ENCODE data around the gene TEAD4. TPM values are rescaled to one million over a fixed set of nuclear protein-coding genes. Genes with fewer than 3 reads are reported as not detected.
A peak's percentile ranks its signal among the peaks of the same experiment; 100 is the strongest.

TEAD4 gene
- total and polyA plus RNA-seq, 2 donors (not counting 1 experiment from before 2014, with no cell fraction given), result not detected

DNA sequence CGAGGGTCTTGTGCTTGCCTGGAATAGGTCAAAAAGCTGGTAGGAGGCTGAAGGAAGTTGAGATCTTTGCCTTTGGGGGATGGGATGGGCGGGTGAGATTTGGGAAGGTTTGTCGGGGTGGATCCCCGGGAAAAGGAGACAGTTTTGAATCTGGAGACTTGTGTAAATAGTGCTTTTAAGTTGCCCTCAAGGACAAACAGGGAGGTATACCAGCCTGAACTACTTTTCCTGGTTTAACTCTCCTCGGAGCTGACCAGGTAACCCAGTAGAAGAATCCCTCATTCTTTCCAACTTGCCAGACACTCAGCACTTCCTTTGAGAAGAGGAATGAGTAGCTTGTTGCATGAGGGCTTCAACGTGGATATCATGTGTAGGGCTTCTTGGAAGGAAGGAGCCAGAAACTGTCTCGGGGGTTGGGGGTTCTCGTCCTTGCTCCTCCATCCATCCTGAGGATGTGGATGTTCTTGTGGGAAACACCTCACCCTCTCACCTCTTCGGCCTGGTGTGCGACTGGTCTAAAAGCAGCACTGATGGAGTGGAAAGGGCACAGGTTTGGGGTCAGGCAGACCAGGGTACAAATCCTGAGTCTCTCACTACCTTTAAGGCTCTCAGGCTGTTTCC is 1.9 kb downstream of the TEAD4 start:
- H3K27ac ChIP-seq (ENCODE audit: low read length in 2 of 2), result no peak overlapping the region
- ChIA-PET POLR2A (no interaction called here), CTCF (no interaction called here)
- no peaks in the 10 kb centered on the region for H3K9me3 Mint-ChIP-seq (ENCODE audit: insufficient read depth)
- intact Hi-C loops (cut with micrococcal nuclease), result no loop called here
- H4K20me1 ChIP-seq (ENCODE audit: control insufficient read depth, insufficient read depth, low read length, poor library complexity, severe bottlenecking), result no peaks in the 10 kb centered on the region
- H3K4me1 ChIP-seq (ENCODE audit: control insufficient read depth in 2 of 2, insufficient read depth in 2 of 2, low read length in 2 of 2), result peaks cover 8 to 10% of the 10 kb centered on the region in 2 donors
- peaks cover 0 to 52% (median 15%) of the 10 kb centered on the region in 4 experiments for H3K27me3 ChIP-seq (replicated peaks in 1 of 4; ENCODE audit: control extremely low read depth in 1 of 4, control insufficient read depth in 3 of 4, insufficient read depth in 4 of 4, low read length in 3 of 4)
- H3K4me2 ChIP-seq (replicated peaks; ENCODE audit: low read depth, low read length, poor library complexity, severe bottlenecking), result no peak overlapping the region
- 31% methylated on average over 4 of the region's 10 CpGs for WGBS (ENCODE audit: insufficient coverage)
- H3K27me3 Mint-ChIP-seq, result peaks cover 55% of the 10 kb centered on the region
- no peak overlapping the region for H3K4me3 ChIP-seq (ENCODE audit: control extremely low read depth in 1 of 5, extremely low read depth in 1 of 5, insufficient read depth in 1 of 5, low read depth in 2 of 5, low read length in 4 of 5)
- H3K9ac ChIP-seq (ENCODE audit: low read length), result no peak overlapping the region
- H3K79me2 ChIP-seq (ENCODE audit: control insufficient read depth, insufficient read depth, low read length), result no peaks in the 10 kb centered on the region
- ATAC-seq (ENCODE audit: low read depth) (no peak), DNase-seq (no peak)
- H3K9me3 ChIP-seq (ENCODE audit: control extremely low read depth in 1 of 3, control insufficient read depth in 2 of 3, insufficient read depth in 1 of 3, low read length in 2 of 3), result no peaks in the 10 kb centered on the region
- no peak for TF ChIP-seq EZH2 (IDR thresholded peaks at IDR 0.05; ENCODE audit: borderline replicate concordance, insufficient read depth, low read depth, low read length, poor library complexity, severe bottlenecking)
- TF ChIP-seq, protein P1, sequence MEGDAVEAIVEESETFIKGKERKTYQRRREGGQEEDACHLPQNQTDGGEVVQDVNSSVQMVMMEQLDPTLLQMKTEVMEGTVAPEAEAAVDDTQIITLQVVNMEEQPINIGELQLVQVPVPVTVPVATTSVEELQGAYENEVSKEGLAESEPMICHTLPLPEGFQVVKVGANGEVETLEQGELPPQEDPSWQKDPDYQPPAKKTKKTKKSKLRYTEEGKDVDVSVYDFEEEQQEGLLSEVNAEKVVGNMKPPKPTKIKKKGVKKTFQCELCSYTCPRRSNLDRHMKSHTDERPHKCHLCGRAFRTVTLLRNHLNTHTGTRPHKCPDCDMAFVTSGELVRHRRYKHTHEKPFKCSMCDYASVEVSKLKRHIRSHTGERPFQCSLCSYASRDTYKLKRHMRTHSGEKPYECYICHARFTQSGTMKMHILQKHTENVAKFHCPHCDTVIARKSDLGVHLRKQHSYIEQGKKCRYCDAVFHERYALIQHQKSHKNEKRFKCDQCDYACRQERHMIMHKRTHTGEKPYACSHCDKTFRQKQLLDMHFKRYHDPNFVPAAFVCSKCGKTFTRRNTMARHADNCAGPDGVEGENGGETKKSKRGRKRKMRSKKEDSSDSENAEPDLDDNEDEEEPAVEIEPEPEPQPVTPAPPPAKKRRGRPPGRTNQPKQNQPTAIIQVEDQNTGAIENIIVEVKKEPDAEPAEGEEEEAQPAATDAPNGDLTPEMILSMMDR (IDR thresholded peaks at IDR 0.05), result no peak
- H3K4me3 Mint-ChIP-seq, result peak overlapping the region; percentile 73
- no peak overlapping the region for H3K27ac Mint-ChIP-seq
- no peak overlapping the region for H2AFZ ChIP-seq (ENCODE audit: insufficient read depth, low read depth, low read length, poor library complexity, severe bottlenecking)
- H3K36me3 ChIP-seq (replicated peaks in 1 of 2; ENCODE audit: control extremely low read depth in 1 of 2, control insufficient read depth in 1 of 2, extremely low read depth in 1 of 2, insufficient read depth in 2 of 2, low read length in 1 of 2), result no peaks in the 10 kb centered on the region
- H3K4me1 Mint-ChIP-seq, result peaks cover 23% of the 10 kb centered on the region

DNA sequence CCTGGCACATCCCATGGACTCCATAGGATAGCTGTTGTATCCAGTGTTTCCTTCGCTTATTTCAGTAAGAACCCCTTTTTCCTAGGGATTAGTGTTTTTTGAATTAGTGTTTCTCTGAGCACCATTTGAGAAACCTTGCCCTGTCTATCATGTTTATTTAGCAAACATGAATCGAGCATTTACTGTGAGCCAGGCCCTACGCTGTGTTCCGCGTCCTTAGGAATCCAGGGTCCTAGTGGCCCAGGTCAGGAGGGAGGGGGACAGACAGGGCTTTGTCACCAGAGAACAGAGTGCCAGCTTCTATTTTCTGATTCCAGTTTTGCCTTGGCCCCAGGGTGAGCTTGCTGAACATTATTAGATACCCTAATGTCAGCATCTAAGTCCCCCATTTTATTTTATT is 2.5 kb downstream of the TEAD4 start:
- CTCF ChIA-PET, result no interaction called here
- intact Hi-C loops (cut with micrococcal nuclease), result no loop called here
- Histone ChIP-seq H4K20me1 (ENCODE audit: control insufficient read depth, insufficient read depth, low read length, poor library complexity, severe bottlenecking) (no peaks in the 10 kb centered on the region), H2AFZ (ENCODE audit: insufficient read depth, low read depth, low read length, poor library complexity, severe bottlenecking) (no peak overlapping the region), H3K9me3 (ENCODE audit: control extremely low read depth in 1 of 3, control insufficient read depth in 2 of 3, insufficient read depth in 1 of 3, low read length in 2 of 3) (no peaks in the 10 kb centered on the region), H3K27ac (ENCODE audit: low read length in 2 of 2) (no peak overlapping the region), H3K4me3 (ENCODE audit: control extremely low read depth in 1 of 5, extremely low read depth in 1 of 5, insufficient read depth in 1 of 5, low read depth in 2 of 5, low read length in 4 of 5) (no peak overlapping the region), H3K36me3 (replicated peaks in 1 of 2; ENCODE audit: control extremely low read depth in 1 of 2, control insufficient read depth in 1 of 2, extremely low read depth in 1 of 2, insufficient read depth in 2 of 2, low read length in 1 of 2) (no peaks in the 10 kb centered on the region), H3K27me3 (replicated peaks in 1 of 4; ENCODE audit: control extremely low read depth in 1 of 4, control insufficient read depth in 3 of 4, insufficient read depth in 4 of 4, low read length in 3 of 4) (peaks cover 0 to 52% (median 15%) of the 10 kb centered on the region in 4 experiments), H3K4me1 (ENCODE audit: control insufficient read depth in 2 of 2, insufficient read depth in 2 of 2, low read length in 2 of 2) (peaks cover 8 to 10% of the 10 kb centered on the region in 2 donors), H3K4me2 (replicated peaks; ENCODE audit: low read depth, low read length, poor library complexity, severe bottlenecking) (no peak overlapping the region), H3K79me2 (ENCODE audit: control insufficient read depth, insufficient read depth, low read length) (no peaks in the 10 kb centered on the region), H3K9ac (ENCODE audit: low read length) (no peak overlapping the region)
- TF ChIP-seq, protein P1 (IDR thresholded peaks at IDR 0.05), result no peak
- TF ChIP-seq EZH2 (IDR thresholded peaks at IDR 0.05; ENCODE audit: borderline replicate concordance, insufficient read depth, low read depth, low read length, poor library complexity, severe bottlenecking), result no peak
- peaks cover 52% of the 10 kb centered on the region for H3K27me3 Mint-ChIP-seq
- H3K4me3 Mint-ChIP-seq, result no peak overlapping the region
- POLR2A ChIA-PET, result no interaction called here
- DNase-seq, result no peak
- peaks cover 23% of the 10 kb centered on the region for H3K4me1 Mint-ChIP-seq
- H3K27ac Mint-ChIP-seq, result no peak overlapping the region
- ATAC-seq (ENCODE audit: low read depth), result no peak
- 93% methylated on average over 4 of the region's 5 CpGs for WGBS (ENCODE audit: insufficient coverage)
- H3K9me3 Mint-ChIP-seq (ENCODE audit: insufficient read depth), result no peaks in the 10 kb centered on the region

Data from B cell (primary cell).